ENCODE results near the gene ZNF618. TPM values are rescaled to one million over a fixed set of nuclear protein-coding genes. Genes with fewer than 3 reads are reported as not detected.

ZNF618 gene
- total RNA-seq, 1 experiment from 2014 or later: 1.8 TPM

- no peak for DNase-seq (ENCODE audit: low read depth, low spot score)
- intact Hi-C loops (cut with micrococcal nuclease; ENCODE audit: unreplicated experiment): no loop called here
- in situ Hi-C loops (cut with HindIII; ENCODE audit: low pct_unique_long_range_greater_than_20kb, low sequenced_read_pairs): no loop called here
- BruUV-seq (replicated peaks): no TSS peak
- no peak for ATAC-seq
- ChIA-PET POLR2A (no interaction called here), CTCF (no interaction called here)
- no peaks in the 10 kb centered on the region for H3K27me3 ChIP-seq (ENCODE audit: control insufficient read depth, insufficient read depth, low read length)
- TF ChIP-seq POLR2AphosphoS5 (IDR thresholded peaks at IDR 0.05; ENCODE audit: low read depth, low read length) (no peak), CTCF (IDR thresholded peaks at IDR 0.05) (no peak), REST (IDR thresholded peaks at IDR 0.05; ENCODE audit: insufficient read depth in 1 of 2, low read depth in 2 of 2, low read length in 1 of 2) (no peak), TCF7L2 (IDR thresholded peaks at IDR 0.05; ENCODE audit: low read depth, low read length) (no peak), SIN3A (IDR thresholded peaks at IDR 0.05; ENCODE audit: borderline replicate concordance, insufficient read depth, low read depth, low read length) (no peak)
- no peaks in the 10 kb centered on the region for H3K9me3 ChIP-seq (ENCODE audit: control insufficient read depth, insufficient read depth, low read depth, low read length)
- no peaks in the 10 kb centered on the region for H3K4me1 ChIP-seq (ENCODE audit: control insufficient read depth, insufficient read depth, low read length)
- H3K4me3 ChIP-seq (ENCODE audit: low read depth in 2 of 2, low read length in 2 of 2): no peak overlapping the region
- H3K36me3 ChIP-seq (ENCODE audit: control insufficient read depth, insufficient read depth, low read length): no peaks in the 10 kb centered on the region
- no peak overlapping the region for H3K27ac ChIP-seq (ENCODE audit: low read length)
These were observed 6.1 kb downstream of the ZNF618 start for GRCh38 chr9:113882181-113882580.

- no TSS peak for BruUV-seq (replicated peaks)
- H3K36me3 ChIP-seq (ENCODE audit: control insufficient read depth, insufficient read depth, low read length): no peaks in the 10 kb centered on the region
- TF ChIP-seq CTCF (IDR thresholded peaks at IDR 0.05) (no peak), TCF7L2 (IDR thresholded peaks at IDR 0.05; ENCODE audit: low read depth, low read length) (no peak), REST (IDR thresholded peaks at IDR 0.05; ENCODE audit: insufficient read depth in 1 of 2, low read depth in 2 of 2, low read length in 1 of 2) (no peak), POLR2AphosphoS5 (IDR thresholded peaks at IDR 0.05; ENCODE audit: low read depth, low read length) (no peak), SIN3A (IDR thresholded peaks at IDR 0.05; ENCODE audit: borderline replicate concordance, insufficient read depth, low read depth, low read length) (no peak)
- in situ Hi-C loops (cut with HindIII; ENCODE audit: low pct_unique_long_range_greater_than_20kb, low sequenced_read_pairs) (no loop called here), intact Hi-C loops (cut with micrococcal nuclease; ENCODE audit: unreplicated experiment) (no loop called here)
- no peaks in the 10 kb centered on the region for H3K27me3 ChIP-seq (ENCODE audit: control insufficient read depth, insufficient read depth, low read length)
- DNase-seq (ENCODE audit: low read depth, low spot score) (no peak), ATAC-seq (no peak)
- POLR2A ChIA-PET: no interaction called here
- H3K4me1 ChIP-seq (ENCODE audit: control insufficient read depth, insufficient read depth, low read length): no peaks in the 10 kb centered on the region
- CTCF ChIA-PET: no interaction called here
- no peak overlapping the region for H3K4me3 ChIP-seq (ENCODE audit: low read depth in 2 of 2, low read length in 2 of 2)
- no peak overlapping the region for H3K27ac ChIP-seq (ENCODE audit: low read length)
- no peaks in the 10 kb centered on the region for H3K9me3 ChIP-seq (ENCODE audit: control insufficient read depth, insufficient read depth, low read depth, low read length)
These were observed 6.6 kb downstream of the ZNF618 start for GRCh38 chr9:113882636-113883164.

Measured in Panc1 (cell line).